Adrenal gland (tissue), 19 donors: ENCODE data around the gene ZNF136. TPM values are rescaled to one million over a fixed set of nuclear protein-coding genes. Genes with fewer than 3 reads are reported as not detected.

ENCODE experiments used
- DNase-seq, 7 donors: peaks; one replicate each; pipeline ENCODE4 v3.0.0-alpha.2; 2019 to 2020
- H3K27ac ChIP-seq, 5 donors: fragments of 200-600 bp; sonication (generic) in 4 of 5; 1 replicate in 3 of 5; 2 replicates in 2 of 5; pipeline versions ENCODE4 v1.5.1 to v1.8.0; 2016 to 2020; ENCODE audit warnings: mild to moderate bottlenecking in 1 of 5
- H3K27me3 ChIP-seq: fragments of 200-600 bp; 2 replicates; pipeline ENCODE4 v1.8.0; 2021
- H3K36me3 ChIP-seq, 2 donors: fragments of 200-600 bp; replicated peaks in 1 of 2; 1 replicate in 1 of 2; 2 replicates in 1 of 2; pipeline versions ENCODE4 v1.5.1 to v1.8.0; 2018 to 2022
- H3K4me1 ChIP-seq, 2 donors: fragments of 200-600 bp; replicated peaks in 1 of 2; 1 replicate in 1 of 2; 2 replicates in 1 of 2; pipeline versions ENCODE4 v1.5.1 to v1.8.0; 2018 to 2021
- H3K4me3 ChIP-seq, 4 donors: fragments of 200-600 bp; sonication (generic) in 3 of 4; one replicate each; pipeline ENCODE4 v1.5.1; 2016 to 2018
- H3K9me3 ChIP-seq, 3 donors: fragments of 200-600 bp; sonication (generic) in 1 of 3; replicated peaks in 1 of 3; 1 replicate in 2 of 3; 2 replicates in 1 of 3; pipeline versions ENCODE4 v1.5.1 to v1.8.0; 2016 to 2021
- CTCF ChIP-seq, 6 experiments: fragments of 450-650 bp in 4 of 6; fragments of 200-600 bp in 2 of 6; sonication (generic) in 1 of 6; IDR thresholded peaks; 1 replicate in 5 of 6; 2 replicates in 1 of 6; pipeline versions ENCODE4 v1.5.1 to v1.8.0; 2016 to 2021; ENCODE audit warnings: antibody characterized with exemption in 6 of 6, mild to moderate bottlenecking in 2 of 6, moderate library complexity in 1 of 6
- POLR2A ChIP-seq, 2 donors: fragments of 450-650 bp; IDR thresholded peaks; one replicate each; pipeline ENCODE4 v1.6.1; 2017; ENCODE audit warnings: antibody characterized with exemption in 2 of 2, mild to moderate bottlenecking in 2 of 2, moderate library complexity in 1 of 2
- whole genome bisulfite sequencing, 4 donors: extraction: QIAGEN DNeasy Blood & Tissue Kit in 2 of 4; methylation state at CpG; one replicate each; pipeline versions ENCODE4 v1.1.5 to v1.1.7; 2013 to 2017; 5-methylcytosine and 5-hydroxymethylcytosine counted together
- intact Hi-C, 2 donors: fragments of 100-400 bp; cut with DNase I; formaldehyde crosslinking; loops; one replicate each; pipeline versions ENCODE4 v1.14.1 to v1.15.0; 2022 to 2023
- long read RNA-seq, 10 donors: library from polyadenylated mRNA in 3 of 10; unstranded in 2 of 10; stranded (forward) in 1 of 10; transcript quantifications; one replicate each; pipeline ENCODE4 v2.0.0 and lab custom pipeline, GENCODE V29; 2021 to 2026
- polyA plus RNA-seq, 3 donors: library from polyadenylated mRNA; stranded (reverse); fragments of 200-250 nt in 2 of 3; fragments of 350-450 nt in 1 of 3; fragmentation: Illumina TruSeq in 1 of 3; extraction: RNeasy Lipid Tissue Mini Kit (QIAGEN cat#74804) in 1 of 3; gene quantifications; one replicate each; pipeline ENCODE4 v1.2.3, GENCODE V29; 2013 to 2014
- total RNA-seq, 9 donors: library from RNA; depleted of rRNA in 4 of 9; stranded (reverse); fragments of >200 nt in 4 of 9; fragments of 120-200 nt in 1 of 9; fragmentation: NEBNext Ultra II Directional in 1 of 9; extraction: Animal tissue kit (Norgen Biotek cat#: 25700) in 1 of 9; gene quantifications; one replicate each; pipeline versions ENCODE4 v1.1.0 to v1.2.4, GENCODE V29; 2013 to 2023
- donor health status: healthy with polysubstance abuse.
- donor health status: Bipolar disorder and iron deficiency.
- donor health status: DM: yes; HTN: yes; CAD: no.
- donor health status: DM: no; HTN: no; CAD: no.
- donor health status: DM: no; HTN: no; CAD: no.
- donor health status: DM: yes; HTN: yes; CAD: no.

ZNF136 gene
- total RNA-seq (10 to 100 TPM in 8 of 9 donors, 1 to 10 TPM in 1; 5.8 to 19.8 (median 11.7) TPM), polyA plus RNA-seq (1 to 10 TPM; 5.1 to 9.9 (median 5.9) TPM)
- long read RNA-seq, donor 1, partial matches to known transcripts: 5 of 6 reads
- long read RNA-seq, donor 1, other reads (novel, unspliced or antisense): 0 of 6 reads
- long read RNA-seq, donor 2, partial matches to known transcripts: 0 of 1 reads
- long read RNA-seq, donor 2, other reads (novel, unspliced or antisense): 0 of 1 reads
- long read RNA-seq, donor 3, partial matches to known transcripts: 0 of 1 reads
- long read RNA-seq, donor 3, other reads (novel, unspliced or antisense): 0 of 1 reads
- long read RNA-seq, donor 4, partial matches to known transcripts: 0 of 4 reads
- long read RNA-seq, donor 4, other reads (novel, unspliced or antisense): 0 of 4 reads
- long read RNA-seq, donor 5, transcript ZNF136-201 (4 exons, 3,643 nt): major isoform, 22 of 27 reads
- long read RNA-seq, donor 5, partial matches to known transcripts: 0 of 27 reads
- long read RNA-seq, donor 5, other reads (novel, unspliced or antisense): 3 of 27 reads
- long read RNA-seq, donor 6, transcript ZNF136-201 (4 exons, 3,643 nt): major isoform, 6 of 8 reads
- long read RNA-seq, donor 6, partial matches to known transcripts: 0 of 8 reads
- long read RNA-seq, donor 6, other reads (novel, unspliced or antisense): 1 of 8 reads
- long read RNA-seq, donor 7: 0 reads
- long read RNA-seq, donor 8, partial matches to known transcripts: 0 of 3 reads
- long read RNA-seq, donor 8, other reads (novel, unspliced or antisense): 0 of 3 reads
- long read RNA-seq, donor 9, partial matches to known transcripts: 0 of 4 reads
- long read RNA-seq, donor 9, other reads (novel, unspliced or antisense): 0 of 4 reads
- long read RNA-seq, donor 10, partial matches to known transcripts: 0 of 2 reads
- long read RNA-seq, donor 10, other reads (novel, unspliced or antisense): 0 of 2 reads

- DNase-seq: peak; percentile 94 to 98 (median 96)
- Histone ChIP-seq H3K36me3 (no peaks in the 10 kb centered on the region), H3K4me1 (peaks cover 13 to 32% of the 10 kb centered on the region in 2 donors), H3K4me3 (peak within 1 kb of the TSS; percentile 1 to 94 (median 84)), H3K9me3 (no peaks in the 10 kb centered on the region), H3K27me3 (no peaks in the 10 kb centered on the region), H3K27ac (peak within 1 kb of the TSS; percentile 88 to 98 (median 92))
- intact Hi-C loops: loop anchor here in 1 of 2 donors (5.0 kb wide), 1 partner anchor 134 kb away; no protein-coding TSS in a partner anchor
- 0 to 1% (median 0%) methylated on average over 8 to 57 of the region's 57 CpGs for WGBS, 4 donors
- TF ChIP-seq POLR2A (IDR thresholded peaks at IDR 0.05) (peak; percentile 85 to 93), CTCF (IDR thresholded peaks at IDR 0.05) (no peak)
These were observed at the start of gene ZNF136 for GRCh38 chr19:12162882-12163806. Gene ZNF136 (plus strand): TSS chr19:12163096. CDS start chr19:12163204, 108 bp downstream.

- DNase-seq: no peak
- intact Hi-C loops: no loop called here
- 92 to 95% (median 94%) methylated on average over 5 of the region's 5 CpGs for WGBS, 4 donors
- H3K4me1 ChIP-seq: no peaks in the 10 kb centered on the region
- H3K9me3 ChIP-seq: no peaks in the 10 kb centered on the region
- no peaks in the 10 kb centered on the region for H3K27me3 ChIP-seq
- no peaks in the 10 kb centered on the region for H3K36me3 ChIP-seq
- TF ChIP-seq CTCF (IDR thresholded peaks at IDR 0.05): no peak
- no peak for TF ChIP-seq POLR2A (IDR thresholded peaks at IDR 0.05)
- no peak overlapping the region for H3K27ac ChIP-seq
- no peak overlapping the region for H3K4me3 ChIP-seq
These were observed 49.8 kb upstream of the ZNF136 start for GRCh38 chr19:12113121-12113520.

GRCh38 chr19:12117201-12117970 lies 45.5 kb upstream of the ZNF136 start:
- TF ChIP-seq CTCF (IDR thresholded peaks at IDR 0.05) (no peak), POLR2A (IDR thresholded peaks at IDR 0.05) (no peak)
- no peak overlapping the region for H3K4me3 ChIP-seq
- no peak overlapping the region for H3K27ac ChIP-seq
- no peaks in the 10 kb centered on the region for H3K36me3 ChIP-seq
- no peak for DNase-seq
- H3K27me3 ChIP-seq: no peaks in the 10 kb centered on the region
- H3K4me1 ChIP-seq: no peaks in the 10 kb centered on the region
- H3K9me3 ChIP-seq: no peaks in the 10 kb centered on the region
- intact Hi-C loops: no loop called here
- 78 to 89% (median 83%) methylated on average over 10 to 33 of the region's 33 CpGs for WGBS, 4 donors
